Smooth muscle cell of the coronary artery (primary cell): Measurements from ENCODE around the gene OR8H3. TPM values are rescaled to one million over a fixed set of nuclear protein-coding genes. Genes with fewer than 3 reads are reported as not detected.

ENCODE experiments used
- total RNA-seq: library from RNA; depleted of rRNA; stranded (reverse); fragments of >200 nt; gene quantifications from 2 replicates; pipeline ENCODE4 v1.2.3, GENCODE V29; 2014; ENCODE audit warnings: low replicate concordance

The OR8H3 gene
- not detected in 2 replicates for total RNA-seq

GRCh38 chr11:56122073-56122472 is at the start of gene OR8H3:
OR8H3 (plus strand) TSS chr11:56122373; CDS start chr11:56122373, 0 bp downstream.

GRCh38 chr11:56093008-56093407 is 29.2 kb upstream of the OR8H3 start, which contains the start of gene OR8I2:
OR8I2 (plus strand) TSS chr11:56093308; CDS start chr11:56093308, 0 bp downstream.

GRCh38 chr11:56103210-56103737 is 18.9 kb upstream of the OR8H3 start, which contains the start of gene OR8H2:
OR8H2 (plus strand) TSS chr11:56103687; CDS start chr11:56105043, 1,356 bp downstream.

GRCh38 chr11:56140151-56140661 is 18.0 kb downstream of the OR8H3 start, which contains the start of gene OR8J3:
OR8J3 (minus strand) TSS chr11:56140201; CDS start chr11:56137718, 2,483 bp downstream.

GRCh38 chr11:56160217-56160616 is 38.0 kb downstream of the OR8H3 start, which contains the start of gene OR8K5:
OR8K5 (minus strand) TSS chr11:56160317; CDS start chr11:56160317, 0 bp downstream.

Other genes starting within 250 kb of the OR8H3 start
- not detected in 2 replicates for gene TRIM51, start 239.1 kb upstream of the OR8H3 start, total RNA-seq
- not detected in 2 replicates for gene OR5W2, start 207.8 kb upstream of the OR8H3 start, total RNA-seq
- not detected in 2 replicates for gene OR5I1, start 186.0 kb upstream of the OR8H3 start, total RNA-seq
- not detected in 2 replicates for gene OR10AG1, start 152.4 kb upstream of the OR8H3 start, total RNA-seq
- gene OR5F1, start 127.7 kb upstream of the OR8H3 start, total RNA-seq: not detected in 2 replicates
- not detected in 2 replicates for gene OR5AS1, start 94.7 kb upstream of the OR8H3 start, total RNA-seq
- gene OR8I2, start 29.1 kb upstream of the OR8H3 start, total RNA-seq: not detected in 2 replicates
- not detected in 2 replicates for gene OR8H2, start 18.7 kb upstream of the OR8H3 start, total RNA-seq
- gene OR8J3, start 17.8 kb downstream of the OR8H3 start, total RNA-seq: not detected in 2 replicates
- not detected in 2 replicates for gene OR8K5, start 37.9 kb downstream of the OR8H3 start, total RNA-seq
- not detected in 2 replicates for gene OR5J2, start 54.2 kb downstream of the OR8H3 start, total RNA-seq
- not detected in 2 replicates for gene OR5T2, start 111.9 kb downstream of the OR8H3 start, total RNA-seq
- gene OR5T3, start 129.9 kb downstream of the OR8H3 start, total RNA-seq: not detected in 2 replicates
- gene OR5T1, start 151.8 kb downstream of the OR8H3 start, total RNA-seq: not detected in 2 replicates
- gene OR8H1, start 169.9 kb downstream of the OR8H3 start, total RNA-seq: not detected in 2 replicates
- gene OR8K3, start 192.8 kb downstream of the OR8H3 start, total RNA-seq: not detected in 2 replicates
- not detected in 2 replicates for gene OR8K1, start 223.7 kb downstream of the OR8H3 start, total RNA-seq
- gene OR8J1, start 231.9 kb downstream of the OR8H3 start, total RNA-seq: not detected in 2 replicates